Breast epithelium (tissue), 4 donors: ENCODE measurements around the gene ANKS3. TPM values are rescaled to one million over a fixed set of nuclear protein-coding genes. Genes with fewer than 3 reads are reported as not detected.

ENCODE experiments used
- DNase-seq, 2 donors: peaks; one replicate each; pipeline ENCODE4 v3.0.0-alpha.2; 2019; ENCODE audit warnings: low spot score in 2 of 2
- H3K27ac ChIP-seq, 2 donors: fragments of 200-600 bp; sonication (generic) in 1 of 2; one replicate each; pipeline ENCODE4 v1.5.1; 2016 to 2019; ENCODE audit warnings: mild to moderate bottlenecking in 1 of 2
- H3K27me3 ChIP-seq, 2 donors: fragments of 200-600 bp; sonication (generic) in 1 of 2; one replicate each; pipeline versions ENCODE4 v1.5.1 to v1.6.0; 2017 to 2019; ENCODE audit warnings: control low read depth in 1 of 2, mild to moderate bottlenecking in 1 of 2
- H3K36me3 ChIP-seq: fragments of 200-600 bp; one replicate; pipeline ENCODE4 v1.5.1; 2019
- H3K4me1 ChIP-seq, 2 donors: fragments of 200-600 bp; sonication (generic); one replicate each; pipeline ENCODE4 v1.5.1; 2016 to 2019; ENCODE audit warnings: control low read depth in 1 of 2
- H3K4me3 ChIP-seq, 3 donors: fragments of 200-600 bp; sonication (generic); 1 replicate in 2 of 3; 2 replicates in 1 of 3; pipeline ENCODE4 v1.5.1; 2016 to 2019; ENCODE audit warnings: mild to moderate bottlenecking in 3 of 3, moderate library complexity in 2 of 3
- H3K9me3 ChIP-seq, 2 donors: fragments of 200-600 bp; sonication (generic) in 1 of 2; one replicate each; pipeline ENCODE4 v1.5.1; 2016 to 2019; ENCODE audit warnings: control low read depth in 1 of 2
- CTCF ChIP-seq, 3 donors: fragments of 450-650 bp; IDR thresholded peaks; one replicate each; pipeline ENCODE4 v1.5.1; 2016 to 2017; ENCODE audit warnings: antibody characterized with exemption in 3 of 3, mild to moderate bottlenecking in 3 of 3, moderate library complexity in 3 of 3
- POLR2A ChIP-seq: fragments of 450-650 bp; IDR thresholded peaks from one replicate; pipeline ENCODE4 v1.6.1; 2016; ENCODE audit warnings: antibody characterized with exemption, mild to moderate bottlenecking, moderate library complexity
- POLR2AphosphoS5 ChIP-seq, 3 donors: sonication (generic); formaldehyde crosslinking; IDR thresholded peaks; one replicate each; pipeline ENCODE4 v1.6.1; 2017; ENCODE audit warnings: antibody characterized with exemption in 3 of 3
- intact Hi-C: fragments of 100-400 bp; cut with DNase I; formaldehyde crosslinking; loops from one replicate; pipeline ENCODE4 v1.15.1; 2023; ENCODE audit warnings: low total_unique reads
- total RNA-seq, 3 donors: library from RNA; depleted of rRNA; stranded (reverse); fragments of >200 nt; gene quantifications; one replicate each; pipeline ENCODE4 v1.1.0, GENCODE V29; 2016

The ANKS3 gene
- total RNA-seq, 3 donors from 2014 or later: 12.6 to 33.1 (median 23.6) TPM

GRCh38 chr16:4724661-4725270, 9.3 kb downstream of the ANKS3 start:
- Histone ChIP-seq H3K27ac (no peak overlapping the region), H3K4me3 (no peak overlapping the region), H3K27me3 (no peaks in the 10 kb centered on the region), H3K9me3 (no peaks in the 10 kb centered on the region), H3K36me3 (no peaks in the 10 kb centered on the region), H3K4me1 (no peaks in the 10 kb centered on the region)
- no peak for TF ChIP-seq CTCF (IDR thresholded peaks at IDR 0.05)
- intact Hi-C loops: no loop called here
- DNase-seq: no peak

GRCh38 chr16:4723071-4723767, 10.9 kb downstream of the ANKS3 start:
- no peak overlapping the region for H3K27ac ChIP-seq
- intact Hi-C loops: no loop called here
- no peak for TF ChIP-seq POLR2A
- no peak for TF ChIP-seq POLR2AphosphoS5 (IDR thresholded peaks at IDR 0.05)
- TF ChIP-seq CTCF (IDR thresholded peaks at IDR 0.05): no peak
- no peak for DNase-seq
- H3K36me3 ChIP-seq: no peaks in the 10 kb centered on the region
- H3K4me1 ChIP-seq: no peaks in the 10 kb centered on the region
- no peak overlapping the region for H3K4me3 ChIP-seq
- H3K27me3 ChIP-seq: no peaks in the 10 kb centered on the region
- no peaks in the 10 kb centered on the region for H3K9me3 ChIP-seq

GRCh38 chr16:4718466-4718865, 15.6 kb downstream of the ANKS3 start:
- peaks cover 5% of the 10 kb centered on the region for H3K36me3 ChIP-seq
- no peaks in the 10 kb centered on the region for H3K9me3 ChIP-seq
- no peaks in the 10 kb centered on the region for H3K4me1 ChIP-seq
- TF ChIP-seq CTCF (IDR thresholded peaks at IDR 0.05) (no peak), POLR2AphosphoS5 (IDR thresholded peaks at IDR 0.05) (no peak), POLR2A (no peak)
- H3K27me3 ChIP-seq: no peaks in the 10 kb centered on the region
- no peak for DNase-seq
- no peak overlapping the region for H3K4me3 ChIP-seq
- H3K27ac ChIP-seq: no peak overlapping the region
- intact Hi-C loops: no loop called here

GRCh38 chr16:4714996-4715395, 19.1 kb downstream of the ANKS3 start:
- no peaks in the 10 kb centered on the region for H3K4me1 ChIP-seq
- H3K27ac ChIP-seq: no peak overlapping the region
- intact Hi-C loops: no loop called here
- no peak for DNase-seq
- no peaks in the 10 kb centered on the region for H3K9me3 ChIP-seq
- TF ChIP-seq CTCF (IDR thresholded peaks at IDR 0.05): no peak
- no peak for TF ChIP-seq POLR2A
- no peak for TF ChIP-seq POLR2AphosphoS5 (IDR thresholded peaks at IDR 0.05)
- H3K27me3 ChIP-seq: no peaks in the 10 kb centered on the region
- peaks cover 5% of the 10 kb centered on the region for H3K36me3 ChIP-seq
- no peak overlapping the region for H3K4me3 ChIP-seq

GRCh38 chr16:4713663-4714501, 20.2 kb downstream of the ANKS3 start:
- intact Hi-C loops: no loop called here

More at GRCh38 chr16:4713663-4714501, 20.2 kb downstream of the ANKS3 start:
- peaks cover 5% of the 10 kb centered on the region for H3K36me3 ChIP-seq
- no peak overlapping the region for H3K27ac ChIP-seq
- no peaks in the 10 kb centered on the region for H3K4me1 ChIP-seq
- no peak for DNase-seq
- no peak overlapping the region for H3K4me3 ChIP-seq
- H3K9me3 ChIP-seq: no peaks in the 10 kb centered on the region
- no peaks in the 10 kb centered on the region for H3K27me3 ChIP-seq
- TF ChIP-seq CTCF (IDR thresholded peaks at IDR 0.05) (no peak), POLR2AphosphoS5 (IDR thresholded peaks at IDR 0.05) (no peak), POLR2A (no peak)
